Pericardium fibroblast (primary cell): ENCODE measurements around the gene APOBEC2. TPM values are rescaled to one million over a fixed set of nuclear protein-coding genes. Genes with fewer than 3 reads are reported as not detected.

Experiments
- total RNA-seq: library from RNA; depleted of rRNA; stranded (reverse); fragments of >200 nt; gene quantifications from 2 replicates; pipeline ENCODE4 v1.2.3, GENCODE V29; 2015

Gene APOBEC2
- 0.09 TPM in 1 of 2 replicates, not detected in the other for total RNA-seq

DNA sequence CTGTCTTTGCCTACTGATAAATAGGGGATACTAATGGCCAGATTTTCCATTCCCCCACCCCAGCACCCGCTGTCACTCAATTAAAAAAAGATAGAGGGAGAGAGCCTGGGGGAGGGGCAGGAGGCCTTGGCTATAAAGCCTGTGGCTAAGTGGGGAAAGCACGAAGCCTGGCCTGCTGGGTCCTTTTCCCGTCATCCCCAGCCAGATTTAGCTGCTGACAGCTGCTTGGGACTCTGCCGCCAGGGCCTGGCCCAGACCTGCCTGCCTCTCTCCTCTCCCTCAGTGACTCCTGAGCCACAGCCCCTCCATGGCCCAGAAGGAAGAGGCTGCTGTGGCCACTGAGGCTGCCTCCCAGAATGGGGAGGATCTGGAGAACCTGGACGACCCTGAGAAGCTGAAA is at the start of gene APOBEC2:
Gene APOBEC2 (plus strand): TSS at position 162 of the 400 bp plus-strand sequence. CDS start 146 bp downstream, at position 308.

DNA sequence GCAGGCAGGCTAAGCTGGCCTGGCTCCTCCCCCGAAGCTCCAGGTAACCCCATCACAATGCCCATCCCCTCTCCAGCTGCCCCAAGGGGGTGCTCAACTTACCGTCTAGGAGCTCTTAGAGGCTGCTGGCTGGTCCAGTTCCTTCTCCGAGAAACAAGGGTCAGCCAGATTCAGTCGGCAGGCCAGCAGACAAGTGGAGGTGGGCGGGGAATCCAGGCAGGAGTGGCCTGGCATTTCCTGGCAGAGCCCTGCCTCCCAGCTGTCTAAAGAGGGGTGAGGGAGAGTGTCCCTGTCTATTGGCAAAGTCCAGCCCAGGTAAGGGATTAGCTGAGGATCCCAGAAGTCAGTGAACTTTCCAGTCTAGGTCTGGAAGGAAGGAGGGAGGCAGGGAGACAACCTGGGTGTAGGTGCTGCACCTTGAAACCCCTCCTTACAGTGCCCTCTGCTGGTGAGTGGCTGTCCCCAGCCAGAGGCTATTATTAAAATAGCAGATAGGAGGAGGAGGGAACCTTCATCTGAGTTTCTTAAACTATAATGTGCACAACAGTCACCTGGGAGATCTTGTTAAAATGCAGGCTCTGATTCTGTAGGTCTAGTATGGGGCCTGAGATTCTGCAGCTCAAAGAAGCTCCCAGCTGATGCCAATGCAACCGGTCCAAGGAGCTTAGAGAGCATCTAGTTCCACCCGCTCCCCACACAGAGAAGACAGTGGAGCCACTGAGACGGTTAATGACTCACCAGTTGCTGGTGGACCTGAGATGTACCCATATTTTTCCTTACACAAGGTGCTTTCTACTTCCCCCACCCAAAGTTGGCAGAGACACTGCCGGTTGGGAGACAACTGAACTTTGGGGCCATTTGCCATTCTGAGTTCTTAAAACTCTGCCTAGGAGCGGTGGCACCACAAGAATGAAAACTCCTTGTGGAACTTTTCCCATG is 13.7 kb upstream of the APOBEC2 start, which contains the start of gene UNC5CL:
Gene UNC5CL (minus strand): TSS at position 162 of the 939 bp plus-strand sequence. CDS start 4,147 bp downstream, outside the sequence.

DNA sequence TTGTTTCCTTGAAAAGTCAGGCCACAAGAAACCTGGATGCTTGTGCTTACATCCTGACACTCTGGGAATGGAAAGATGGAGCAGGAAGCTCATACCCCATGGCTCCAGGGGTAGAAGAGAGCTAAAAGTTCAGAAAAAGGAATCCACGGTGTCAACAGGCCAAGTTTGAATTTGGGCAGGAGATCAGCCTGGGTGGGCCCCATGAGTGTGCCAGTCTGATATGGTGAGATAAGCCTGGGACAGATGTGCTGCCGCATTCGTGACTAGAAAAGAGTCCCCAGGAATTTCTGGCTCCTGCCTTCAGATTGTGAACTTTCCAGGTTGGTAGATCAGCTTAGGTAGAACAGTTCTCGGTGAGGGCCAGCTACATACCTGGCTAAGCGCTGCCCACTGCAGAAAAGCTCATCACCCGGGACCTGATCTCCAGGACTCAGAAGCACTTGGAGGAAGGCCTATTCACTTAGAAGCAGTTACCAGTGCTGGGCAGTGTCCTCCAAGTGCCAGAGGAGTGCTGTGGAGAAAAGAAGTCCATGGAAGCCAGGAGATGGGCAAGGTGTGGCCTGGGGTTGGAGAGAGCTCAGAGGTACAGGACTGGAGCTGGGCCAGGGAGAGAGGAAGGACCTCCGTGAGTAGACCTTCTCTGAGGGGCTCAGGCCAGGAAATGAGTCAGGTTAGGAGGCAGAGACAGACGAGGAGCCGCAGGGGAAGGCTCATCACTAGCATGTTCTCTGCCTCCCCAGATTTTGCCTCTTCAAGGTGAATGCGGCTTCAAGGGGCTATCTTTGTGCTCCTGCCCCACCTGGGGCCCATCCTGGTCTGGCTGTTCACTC is 10.6 kb upstream of the APOBEC2 start, which contains the start of gene TSPO2:
Gene TSPO2 (plus strand): TSS at position 242 of the 830 bp plus-strand sequence. CDS start 519 bp downstream, at position 761.

DNA sequence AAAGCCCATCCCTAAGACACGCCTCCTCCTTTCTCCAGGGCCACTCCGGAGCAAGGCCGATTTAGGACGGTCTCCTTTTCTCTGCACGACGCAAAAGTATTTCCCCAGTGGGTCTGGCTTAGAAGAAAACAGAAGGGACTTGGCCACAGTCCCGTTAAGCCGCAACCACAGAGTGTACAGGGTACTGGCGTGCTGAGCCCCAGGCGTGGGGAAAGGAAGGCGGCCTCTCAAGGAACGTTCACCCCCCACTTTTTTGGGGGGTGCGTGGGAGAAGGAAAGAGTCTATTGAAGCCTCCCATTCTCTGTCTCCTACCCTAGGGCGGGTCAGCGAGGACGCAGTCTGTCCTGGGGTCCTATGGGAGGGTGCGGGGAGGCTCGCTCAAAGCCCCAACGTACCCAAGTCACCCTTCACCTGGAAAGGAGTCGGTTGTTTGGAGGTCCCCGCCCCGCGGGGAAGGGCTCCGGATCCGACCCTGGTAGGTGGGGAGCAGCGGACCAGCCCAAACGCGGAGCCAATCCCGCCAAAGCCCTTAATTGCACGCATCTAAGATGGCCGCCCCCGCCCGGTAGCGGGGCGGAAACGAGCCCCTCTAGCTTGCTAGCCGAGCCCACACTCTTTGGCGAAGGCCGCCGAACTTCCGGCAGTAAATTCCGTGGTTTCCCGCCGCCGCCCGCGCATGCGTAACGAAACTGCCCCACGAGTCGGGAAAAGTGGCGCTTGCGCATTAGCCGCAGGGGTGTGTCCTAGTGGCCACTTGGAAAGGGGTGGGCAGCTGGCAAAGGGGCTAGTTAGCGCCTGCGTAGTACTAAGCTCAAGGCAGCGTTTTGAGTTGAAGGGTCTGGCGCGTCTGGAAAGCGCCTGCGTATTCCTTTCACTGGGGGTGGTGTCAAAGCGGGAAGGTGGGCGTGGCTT is 19.2 kb downstream of the APOBEC2 start, which contains the start of gene OARD1:
Gene OARD1 (minus strand): TSS at position 434 of the 913 bp plus-strand sequence. CDS start 722 bp downstream, outside the sequence.

DNA sequence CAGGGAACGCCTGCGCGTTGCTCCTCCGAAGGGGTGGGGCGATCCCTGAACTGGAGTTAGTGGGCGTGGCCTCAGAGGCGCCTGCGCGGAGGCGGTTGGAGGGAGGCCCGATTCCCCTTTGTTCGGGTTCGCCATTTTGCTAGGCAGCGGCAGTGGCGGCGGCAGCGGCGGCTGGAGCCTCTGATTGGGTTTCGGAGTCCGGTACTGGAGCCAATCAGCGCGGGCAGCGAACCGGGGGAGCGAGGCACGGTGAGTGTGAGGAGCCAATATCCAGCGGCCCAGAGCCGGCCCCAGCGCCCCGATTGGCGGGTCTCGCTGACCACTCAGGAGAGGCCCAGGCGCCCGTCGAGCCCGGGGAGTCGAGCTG is 19.8 kb downstream of the APOBEC2 start, which contains the start of gene NFYA:
Gene NFYA (plus strand): TSS at position 139 of the 367 bp plus-strand sequence. CDS start 6,116 bp downstream, outside the sequence.

Other genes starting within 250 kb of the APOBEC2 start
- gene UNC5CL, start 14.0 kb upstream of the APOBEC2 start, total RNA-seq: 0.12 TPM in 1 of 2 replicates, not detected in the other
- not detected in 2 replicates for gene TSPO2, start 10.7 kb upstream of the APOBEC2 start, total RNA-seq
- 9.5 and 12.6 TPM in 2 replicates for gene OARD1, start 19.2 kb downstream of the APOBEC2 start, total RNA-seq
- gene NFYA, start 19.8 kb downstream of the APOBEC2 start, total RNA-seq: 6.0 and 7.7 TPM in 2 replicates
- not detected in 2 replicates for gene TREML1, start 101.1 kb downstream of the APOBEC2 start, total RNA-seq
- gene TREM2, start 109.9 kb downstream of the APOBEC2 start, total RNA-seq: not detected in 2 replicates
- not detected in 2 replicates for gene TREML2, start 147.9 kb downstream of the APOBEC2 start, total RNA-seq
- gene TREML4, start 175.1 kb downstream of the APOBEC2 start, total RNA-seq: not detected in 2 replicates
- gene TREM1, start 233.5 kb downstream of the APOBEC2 start, total RNA-seq: not detected in 2 replicates